Measurements from ENCODE around the gene EP400. TPM values are rescaled to one million over a fixed set of nuclear protein-coding genes. Genes with fewer than 3 reads are reported as not detected.

EP400 gene
- total and polyA plus RNA-seq, 2 of the 8 experiments (the other 6 are each of a cell fraction or from before 2014, with no cell fraction given), result 13.1 to 69.7 TPM

GRCh38 chr12:132079695-132080094 lies 130.0 kb downstream of the EP400 start:
- no peak overlapping the region for H2AFZ ChIP-seq (ENCODE audit: low read length)
- no peak overlapping the region for H3K27ac ChIP-seq (ENCODE audit: low read depth, low read length)
- no peaks in the 10 kb centered on the region for H3K79me2 ChIP-seq (ENCODE audit: control insufficient read depth in 1 of 2, insufficient read depth in 2 of 2, low read length in 2 of 2)
- no peak overlapping the region for H3K4me3 ChIP-seq (ENCODE audit: extremely low read depth in 1 of 4, insufficient read depth in 2 of 4, low read depth in 3 of 4, low read length in 4 of 4)
- H4K91ac ChIP-seq (replicated peaks; ENCODE audit: insufficient read length, low read length), result no peak overlapping the region
- H2BK20ac ChIP-seq (ENCODE audit: low read length), result no peak overlapping the region
- WGBS, 2 experiments (ENCODE audit: extremely low coverage in 1 of 2, insufficient coverage in 1 of 2, insufficient read length in 1 of 2, insufficient replicate concordance in 2 of 2, low coverage in 1 of 2, low lambda C conversion rate in 2 of 2, missing lambda C conversion rate in 1 of 2), result 91% methylated on average over 12 of the region's 12 CpGs; no CpG with 5 or more reads in 1 of the 2 experiments
- no peak overlapping the region for H2BK12ac ChIP-seq (ENCODE audit: low read depth, low read length)
- DNase-seq (ENCODE audit: low read depth in 1 of 2, low spot score in 2 of 2) (no peak), FAIRE-seq (no peak)
- H4K8ac ChIP-seq (ENCODE audit: extremely low read depth, insufficient read depth, low read length), result no peak overlapping the region
- H3K23ac ChIP-seq (ENCODE audit: insufficient read length), result no peak overlapping the region
- ChIA-PET POLR2A (ENCODE audit: partially characterized antibody) (interaction anchor here (1.5 kb wide), 1 partner anchor 27 kb away, joined by 3 read pairs; no protein-coding TSS in a partner anchor), CTCF (ENCODE audit: partially characterized antibody) (no interaction called here)
- no peak overlapping the region for H3K9ac ChIP-seq (replicated peaks in 1 of 4; ENCODE audit: extremely low read depth in 1 of 4, low read depth in 3 of 4, low read length in 3 of 4)
- no peaks in the 10 kb centered on the region for H3K27me3 ChIP-seq (replicated peaks in 1 of 4; ENCODE audit: control insufficient read depth in 3 of 4, extremely low read depth in 1 of 4, insufficient read depth in 3 of 4, low read length in 3 of 4)
- no peak overlapping the region for H3K4ac ChIP-seq (replicated peaks; ENCODE audit: insufficient read length, low read depth, low read length)
- H2BK120ac ChIP-seq (replicated peaks; ENCODE audit: low read depth, low read length), result no peak overlapping the region
- H3K18ac ChIP-seq (ENCODE audit: extremely low read depth, low read length), result no peak overlapping the region
- no peak overlapping the region for H2BK15ac ChIP-seq (ENCODE audit: low read length)
- TF ChIP-seq SP1 (IDR thresholded peaks at IDR 0.05; ENCODE audit: low read depth, low read length) (no peak), SAP30 (IDR thresholded peaks at IDR 0.05; ENCODE audit: insufficient read depth, insufficient replicate concordance, low read length) (no peak), SUZ12 (IDR thresholded peaks at IDR 0.05; ENCODE audit: low read length) (no peak), SIN3A (conservative IDR thresholded peaks at IDR 0.05 in 1 of 2, IDR thresholded peaks at IDR 0.05 in 1 of 2; ENCODE audit: low read depth in 1 of 2, low read length in 2 of 2) (no peak), MAFK (IDR thresholded peaks at IDR 0.05; ENCODE audit: low read depth, low read length) (no peak), FOSL1 (IDR thresholded peaks at IDR 0.05; ENCODE audit: insufficient read depth, low read depth, low read length) (no peak), NANOG (IDR thresholded peaks at IDR 0.05; ENCODE audit: insufficient read depth, low read depth, low read length, poor library complexity, severe bottlenecking) (no peak), YY1 (IDR thresholded peaks at IDR 0.05; ENCODE audit: low read depth, low read length) (no peak), TAF1 (IDR thresholded peaks at IDR 0.05; ENCODE audit: low read depth, low read length) (no peak), CBX5 (IDR thresholded peaks at IDR 0.05; ENCODE audit: low read depth, low read length) (no peak), KDM5A (IDR thresholded peaks at IDR 0.05; ENCODE audit: low read length) (no peak), RFX5 (IDR thresholded peaks at IDR 0.05; ENCODE audit: borderline replicate concordance, low read depth, low read length) (no peak), ZNF274 (IDR thresholded peaks at IDR 0.05; ENCODE audit: borderline replicate concordance, extremely low read depth, low read length) (no peak), SIX5 (IDR thresholded peaks at IDR 0.05; ENCODE audit: low read depth, low read length) (no peak)
- H3K56ac ChIP-seq (replicated peaks; ENCODE audit: insufficient read length, low read depth, low read length), result no peak overlapping the region
- H3K4me1 ChIP-seq (replicated peaks in 1 of 4; ENCODE audit: control insufficient read depth in 3 of 4, insufficient read depth in 4 of 4, low read length in 3 of 4), result peaks cover 2 to 4% (median 3%) of the 10 kb centered on the region in 4 experiments
- H3K79me1 ChIP-seq (ENCODE audit: low read depth, low read length), result no peaks in the 10 kb centered on the region; the same call in 1 of the 2 replicates
- H3K9me3 ChIP-seq (ENCODE audit: insufficient read depth in 2 of 2, low read depth in 1 of 2, low read length in 1 of 2), result no peaks in the 10 kb centered on the region
- no peak overlapping the region for H2BK5ac ChIP-seq (ENCODE audit: low read depth, low read length)
- H3K4me2 ChIP-seq (ENCODE audit: insufficient read depth in 1 of 2, low read depth in 2 of 2, low read length in 2 of 2), result no peak overlapping the region
- no peak overlapping the region for H4K5ac ChIP-seq (ENCODE audit: insufficient read length, low read depth, low read length)
- H3K36me3 ChIP-seq (ENCODE audit: control insufficient read depth in 2 of 4, insufficient read depth in 4 of 4, low read length in 3 of 4), result peaks cover 22 to 32% (median 28%) of the 10 kb centered on the region in 4 experiments
- peaks cover 4% of the 10 kb centered on the region; the same call in 1 of the 2 replicates for H3K23me2 ChIP-seq (ENCODE audit: low read depth, low read length)
- peaks cover 0 to 2% of the 10 kb centered on the region in 2 experiments for H4K20me1 ChIP-seq (replicated peaks in 1 of 2; ENCODE audit: control insufficient read depth in 1 of 2, insufficient read depth in 2 of 2, low read length in 2 of 2)
- H2AK5ac ChIP-seq (ENCODE audit: low read depth, low read length), result no peak overlapping the region
- H3K14ac ChIP-seq (ENCODE audit: insufficient read length), result no peak overlapping the region

All from H1 (cell line).